SU-DHL-6 (cell line): ENCODE results near the gene GSS.

Source experiments
- EZH2phosphoT487 ChIP-seq: fragments of 200-600 bp; sonication (generic), shearing (Covaris generic); conservative IDR thresholded peaks from 2 replicates; pipeline ENCODE4 v1.6.1; 2018; ENCODE audit warnings: mild to moderate bottlenecking, antibody characterized with exemption, low read length, moderate library complexity, mixed read lengths
- TF ChIP-seq, protein P1 (sequence below): fragments of 200-600 bp; sonication (generic); IDR thresholded peaks from one replicate; pipeline ENCODE4 v1.5.1; 2017; ENCODE audit warnings: antibody characterized with exemption, mild to moderate bottlenecking, low read length, moderate library complexity; ENCODE audit not compliant: insufficient read depth, poor library complexity, severe bottlenecking

- TF ChIP-seq, protein P1, sequence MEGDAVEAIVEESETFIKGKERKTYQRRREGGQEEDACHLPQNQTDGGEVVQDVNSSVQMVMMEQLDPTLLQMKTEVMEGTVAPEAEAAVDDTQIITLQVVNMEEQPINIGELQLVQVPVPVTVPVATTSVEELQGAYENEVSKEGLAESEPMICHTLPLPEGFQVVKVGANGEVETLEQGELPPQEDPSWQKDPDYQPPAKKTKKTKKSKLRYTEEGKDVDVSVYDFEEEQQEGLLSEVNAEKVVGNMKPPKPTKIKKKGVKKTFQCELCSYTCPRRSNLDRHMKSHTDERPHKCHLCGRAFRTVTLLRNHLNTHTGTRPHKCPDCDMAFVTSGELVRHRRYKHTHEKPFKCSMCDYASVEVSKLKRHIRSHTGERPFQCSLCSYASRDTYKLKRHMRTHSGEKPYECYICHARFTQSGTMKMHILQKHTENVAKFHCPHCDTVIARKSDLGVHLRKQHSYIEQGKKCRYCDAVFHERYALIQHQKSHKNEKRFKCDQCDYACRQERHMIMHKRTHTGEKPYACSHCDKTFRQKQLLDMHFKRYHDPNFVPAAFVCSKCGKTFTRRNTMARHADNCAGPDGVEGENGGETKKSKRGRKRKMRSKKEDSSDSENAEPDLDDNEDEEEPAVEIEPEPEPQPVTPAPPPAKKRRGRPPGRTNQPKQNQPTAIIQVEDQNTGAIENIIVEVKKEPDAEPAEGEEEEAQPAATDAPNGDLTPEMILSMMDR = no peak
- TF ChIP-seq EZH2phosphoT487 = no peak
Measured at GRCh38 chr20:34923414-34923813, 32.2 kb downstream of the GSS start.
